HL-60/S4 treated with phorbol 12-myristate 13-acetate at 8.2 ng/mL for 4 days and 3 days (cell line): Measurements from ENCODE around the gene CACNA1S.

Source experiments
- in situ Hi-C: fragments of 300-500 bp; cut with MboI; formaldehyde crosslinking; loops from 2 replicates; pipeline ENCODE4 v1.15.0; 2022; ENCODE audit warnings: low sequenced_read_pairs

The CACNA1S gene

GRCh38 chr1:201039876-201040275, 72.3 kb downstream of the CACNA1S start:
- in situ Hi-C loops: no loop called here

- in situ Hi-C loops: no loop called here
Measured at GRCh38 chr1:201039418-201039817, 72.8 kb downstream of the CACNA1S start.

GRCh38 chr1:201038186-201038876, 73.9 kb downstream of the CACNA1S start:
- in situ Hi-C loops: no loop called here

GRCh38 chr1:201036188-201036842, 75.9 kb downstream of the CACNA1S start:
- in situ Hi-C loops: no loop called here

- in situ Hi-C loops: no loop called here
Measured at GRCh38 chr1:201034671-201035070, 77.6 kb downstream of the CACNA1S start.

GRCh38 chr1:201032408-201032807, 79.8 kb downstream of the CACNA1S start:
- in situ Hi-C loops: no loop called here

GRCh38 chr1:201028461-201028889, 83.8 kb downstream of the CACNA1S start:
- in situ Hi-C loops: no loop called here

- in situ Hi-C loops: no loop called here
Measured at GRCh38 chr1:201026836-201027235, 85.4 kb downstream of the CACNA1S start.

- in situ Hi-C loops: no loop called here
Measured at GRCh38 chr1:201026234-201026633, 86.0 kb downstream of the CACNA1S start.

GRCh38 chr1:201025571-201026002, 86.6 kb downstream of the CACNA1S start:
- in situ Hi-C loops: no loop called here

- in situ Hi-C loops: no loop called here
Measured at GRCh38 chr1:201024625-201024998, 87.6 kb downstream of the CACNA1S start.

- in situ Hi-C loops: no loop called here
Measured at GRCh38 chr1:201023920-201024624, 88.2 kb downstream of the CACNA1S start.

GRCh38 chr1:201023517-201023902, 88.7 kb downstream of the CACNA1S start, which contains the start of gene KIF21B:
KIF21B (minus strand) TSS chr1:201023714; CDS start chr1:201023383, 331 bp downstream.
- in situ Hi-C loops: no loop called here

GRCh38 chr1:201022820-201023516, 89.3 kb downstream of the CACNA1S start:
- in situ Hi-C loops: no loop called here

- in situ Hi-C loops: no loop called here
Measured at GRCh38 chr1:201022493-201022819, 89.8 kb downstream of the CACNA1S start.

- in situ Hi-C loops: no loop called here
Measured at GRCh38 chr1:201021630-201022492, 90.4 kb downstream of the CACNA1S start.

GRCh38 chr1:201020721-201021629, 91.3 kb downstream of the CACNA1S start:
- in situ Hi-C loops: no loop called here

GRCh38 chr1:201020040-201020591, 92.1 kb downstream of the CACNA1S start:
- in situ Hi-C loops: no loop called here

GRCh38 chr1:201019321-201019977, 92.8 kb downstream of the CACNA1S start:
- in situ Hi-C loops: no loop called here
